Measurements from ENCODE around the gene BABAM2.

- no peak for TF ChIP-seq EP300 (IDR thresholded peaks at IDR 0.05; ENCODE audit: low read depth)
- TF ChIP-seq POLR2A (IDR thresholded peaks at IDR 0.05): no peak
- TF ChIP-seq CTCF (IDR thresholded peaks at IDR 0.05): no peak
- TF ChIP-seq POLR2AphosphoS5 (IDR thresholded peaks at IDR 0.05): no peak
These were observed 66.4 kb downstream of the BABAM2 start for GRCh38 chr2:27956888-27957287.

Data from transverse colon (tissue), 4 donors.